Astrocyte (in vitro differentiated cells and primary cell): ENCODE data around the gene ERRFI1. TPM values are rescaled to one million over a fixed set of nuclear protein-coding genes. Genes with fewer than 3 reads are reported as not detected.

Experiments
- DNase-seq: peaks from one replicate; pipeline ENCODE4 v3.0.0-alpha.2; 2010; ENCODE audit warnings: low read depth
- FAIRE-seq: peaks from 2 replicates; lab custom pipeline; 2011; peaks lifted over from hg19 to GRCh38; lab: Jason Lieb, UNC
- H2AFZ ChIP-seq: 2 replicates; pipeline ENCODE4 v1.6.0; 2012; ENCODE audit warnings: low read depth, low read length, inconsistent platforms
- H3K27ac ChIP-seq: 2 replicates; pipeline ENCODE4 v1.5.1; 2011; ENCODE audit warnings: low read depth, low read length, inconsistent platforms
- H3K27me3 ChIP-seq: 2 replicates; pipeline ENCODE4 v1.6.0; 2011; ENCODE audit warnings: low read length, inconsistent platforms; ENCODE audit not compliant: insufficient read depth
- H3K36me3 ChIP-seq: 2 replicates; pipeline ENCODE4 v1.5.1; 2011; ENCODE audit warnings: low read length, inconsistent platforms; ENCODE audit not compliant: insufficient read depth
- H3K4me1 ChIP-seq: 2 replicates; pipeline ENCODE4 v1.5.1; 2011; ENCODE audit warnings: low read length, inconsistent platforms; ENCODE audit not compliant: insufficient read depth
- H3K4me2 ChIP-seq: 2 replicates; pipeline ENCODE4 v1.6.0; 2012; ENCODE audit warnings: low read length, inconsistent platforms
- H3K4me3 ChIP-seq: 2 replicates; pipeline ENCODE4 v1.5.1; 2011; ENCODE audit warnings: low read depth, mild to moderate bottlenecking, low read length, inconsistent platforms; ENCODE audit not compliant: insufficient read depth
- H3K79me2 ChIP-seq: 2 replicates; pipeline ENCODE4 v1.6.0; 2012; ENCODE audit warnings: mild to moderate bottlenecking, low read length, inconsistent platforms; ENCODE audit not compliant: insufficient read depth
- H3K9ac ChIP-seq: 2 replicates; pipeline ENCODE4 v1.6.0; 2012; ENCODE audit warnings: mild to moderate bottlenecking, low read length, inconsistent platforms
- H3K9me3 ChIP-seq: 2 replicates; pipeline ENCODE4 v1.5.1; 2012; ENCODE audit warnings: low read depth, mild to moderate bottlenecking, low read length, inconsistent platforms; ENCODE audit not compliant: insufficient read depth
- H4K20me1 ChIP-seq: 2 replicates; pipeline ENCODE4 v1.6.0; 2012; ENCODE audit warnings: low read length, inconsistent platforms; ENCODE audit not compliant: insufficient read depth
- H3K27ac Mint-ChIP-seq: one replicate; pipeline ENCODE4 v1.8.0; 2021; ENCODE audit warnings: mild to moderate bottlenecking, mixed read lengths; ENCODE audit not compliant: unreplicated experiment
- H3K27me3 Mint-ChIP-seq: one replicate; pipeline ENCODE4 v1.8.0; 2021; ENCODE audit warnings: low read depth, mixed read lengths; ENCODE audit not compliant: unreplicated experiment
- H3K36me3 Mint-ChIP-seq: one replicate; pipeline ENCODE4 v1.8.0; 2021; ENCODE audit warnings: low read depth, mixed read lengths; ENCODE audit not compliant: unreplicated experiment
- H3K4me1 Mint-ChIP-seq: one replicate; pipeline ENCODE4 v1.8.0; 2021; ENCODE audit warnings: low read depth, mixed read lengths; ENCODE audit not compliant: unreplicated experiment
- H3K4me3 Mint-ChIP-seq: one replicate; pipeline ENCODE4 v1.8.0; 2021; ENCODE audit warnings: mild to moderate bottlenecking, moderate library complexity, mixed read lengths; ENCODE audit not compliant: unreplicated experiment
- H3K9me3 Mint-ChIP-seq: one replicate; pipeline ENCODE4 v1.8.0; 2021; ENCODE audit warnings: mild to moderate bottlenecking, mixed read lengths; ENCODE audit not compliant: unreplicated experiment
- CTCF ChIP-seq: IDR thresholded peaks from 2 replicates; pipeline ENCODE4 v1.5.1; 2011; ENCODE audit warnings: low read depth, mild to moderate bottlenecking, inconsistent platforms, low read length, moderate library complexity; ENCODE audit not compliant: insufficient read depth
- EZH2 ChIP-seq: IDR thresholded peaks from 2 replicates; pipeline ENCODE4 v1.6.1; 2012; ENCODE audit warnings: mild to moderate bottlenecking, low read length, inconsistent platforms; ENCODE audit not compliant: insufficient read depth
- total RNA-seq: library from RNA; stranded (reverse); gene quantifications from 2 replicates; pipeline ENCODE4 v1.2.1, GENCODE V29; 2021

Gene ERRFI1
- total RNA-seq, 1 donor from 2014 or later: 81.5 TPM

- Mint-ChIP-seq H3K9me3 (no peaks in the 10 kb centered on the region), H3K4me3 (no peak overlapping the region), H3K36me3 (peaks cover 17% of the 10 kb centered on the region), H3K27me3 (no peaks in the 10 kb centered on the region), H3K4me1 (peaks cover 2% of the 10 kb centered on the region), H3K27ac (no peak overlapping the region)
- TF ChIP-seq EZH2: no peak
- no peak for TF ChIP-seq CTCF
- Histone ChIP-seq H3K27ac (no peak overlapping the region), H3K79me2 (peaks cover 24% of the 10 kb centered on the region), H3K4me3 (no peak overlapping the region), H4K20me1 (peaks cover 19% of the 10 kb centered on the region), H3K4me1 (no peaks in the 10 kb centered on the region), H2AFZ (no peak overlapping the region), H3K4me2 (no peak overlapping the region), H3K36me3 (peaks cover 49% of the 10 kb centered on the region), H3K9me3 (no peaks in the 10 kb centered on the region), H3K9ac (no peak overlapping the region), H3K27me3 (no peaks in the 10 kb centered on the region)
- FAIRE-seq (no peak), DNase-seq (no peak)
These were observed 53.0 kb downstream of the ERRFI1 start for GRCh38 chr1:7973086-7973485.

- H3K4me1 Mint-ChIP-seq: peaks cover 2% of the 10 kb centered on the region
- Histone ChIP-seq H3K9ac (no peak overlapping the region), H3K9me3 (no peaks in the 10 kb centered on the region), H3K36me3 (peaks cover 48% of the 10 kb centered on the region), H3K4me3 (no peak overlapping the region), H3K27ac (no peak overlapping the region), H3K4me2 (no peak overlapping the region), H3K4me1 (no peaks in the 10 kb centered on the region), H2AFZ (no peak overlapping the region), H3K79me2 (peaks cover 32% of the 10 kb centered on the region), H4K20me1 (peaks cover 24% of the 10 kb centered on the region), H3K27me3 (no peaks in the 10 kb centered on the region)
- no peaks in the 10 kb centered on the region for H3K27me3 Mint-ChIP-seq
- H3K27ac Mint-ChIP-seq: no peak overlapping the region
- FAIRE-seq: no peak
- no peak overlapping the region for H3K4me3 Mint-ChIP-seq
- no peak for TF ChIP-seq EZH2
- no peak for TF ChIP-seq CTCF
- no peaks in the 10 kb centered on the region for H3K9me3 Mint-ChIP-seq
- peaks cover 14% of the 10 kb centered on the region for H3K36me3 Mint-ChIP-seq
- DNase-seq: no peak
These were observed 53.8 kb downstream of the ERRFI1 start for GRCh38 chr1:7972285-7972684.

GRCh38 chr1:7971024-7971423 lies 55.1 kb downstream of the ERRFI1 start:
- H3K4me3 Mint-ChIP-seq: no peak overlapping the region
- H3K4me1 ChIP-seq: no peaks in the 10 kb centered on the region
- peaks cover 45% of the 10 kb centered on the region for H3K36me3 ChIP-seq
- peaks cover 40% of the 10 kb centered on the region for H3K79me2 ChIP-seq
- no peak for TF ChIP-seq CTCF
- no peak for TF ChIP-seq EZH2
- no peak overlapping the region for H3K4me3 ChIP-seq
- FAIRE-seq (no peak), DNase-seq (no peak)
- H3K27ac ChIP-seq: no peak overlapping the region
- peaks cover 3% of the 10 kb centered on the region for H3K4me1 Mint-ChIP-seq
- H3K27ac Mint-ChIP-seq: no peak overlapping the region
- H3K9me3 Mint-ChIP-seq: no peaks in the 10 kb centered on the region
- H3K9ac ChIP-seq: no peak overlapping the region
- peaks cover 35% of the 10 kb centered on the region for H4K20me1 ChIP-seq
- no peak overlapping the region for H3K4me2 ChIP-seq
- H2AFZ ChIP-seq: no peak overlapping the region
- no peaks in the 10 kb centered on the region for H3K27me3 Mint-ChIP-seq
- H3K36me3 Mint-ChIP-seq: peaks cover 16% of the 10 kb centered on the region
- no peaks in the 10 kb centered on the region for H3K9me3 ChIP-seq
- no peaks in the 10 kb centered on the region for H3K27me3 ChIP-seq
